ENCODE measurements around the gene LCORL.
"Not testable (repeated sequence)": the region's sequence is repeated elsewhere in the genome, so short reads cannot be mapped to it uniquely, and the experiment has no call there.

Gene LCORL

GRCh38 chr4:17924189-17924588, 97.4 kb downstream of the LCORL start:
- DNase-seq = no peak

GRCh38 chr4:17921451-17921850, 100.1 kb downstream of the LCORL start:
- DNase-seq = no peak

DNA sequence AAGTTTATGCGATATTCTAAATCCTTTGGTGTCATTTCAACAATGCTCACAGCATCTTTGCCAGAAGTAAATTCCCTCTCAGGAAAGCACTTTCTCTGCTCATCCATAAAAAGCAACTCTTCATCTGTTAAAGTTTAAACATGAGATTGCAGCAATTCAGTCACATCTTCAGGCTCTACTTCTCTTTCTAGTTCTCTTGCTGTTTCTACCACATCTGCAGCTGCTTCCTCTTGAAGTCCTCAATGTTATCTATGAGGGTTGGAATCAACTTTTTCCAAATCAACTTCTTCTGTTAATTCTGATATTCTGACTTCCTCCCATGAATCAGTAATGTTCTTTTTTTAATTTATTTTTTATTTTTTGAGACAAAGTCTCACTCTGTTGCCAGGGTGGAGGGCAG, 100.9 kb downstream of the LCORL start:
- no peak for DNase-seq

- no peak for DNase-seq
These were observed 106.1 kb downstream of the LCORL start for GRCh38 chr4:17915439-17915838.

- no peak for DNase-seq
These were observed 109.5 kb downstream of the LCORL start for GRCh38 chr4:17912011-17912410.

- DNase-seq = no peak
These were observed 109.9 kb downstream of the LCORL start for GRCh38 chr4:17911608-17912007.

- DNase-seq = no peak
These were observed 123.0 kb downstream of the LCORL start for GRCh38 chr4:17898553-17899055.

DNA sequence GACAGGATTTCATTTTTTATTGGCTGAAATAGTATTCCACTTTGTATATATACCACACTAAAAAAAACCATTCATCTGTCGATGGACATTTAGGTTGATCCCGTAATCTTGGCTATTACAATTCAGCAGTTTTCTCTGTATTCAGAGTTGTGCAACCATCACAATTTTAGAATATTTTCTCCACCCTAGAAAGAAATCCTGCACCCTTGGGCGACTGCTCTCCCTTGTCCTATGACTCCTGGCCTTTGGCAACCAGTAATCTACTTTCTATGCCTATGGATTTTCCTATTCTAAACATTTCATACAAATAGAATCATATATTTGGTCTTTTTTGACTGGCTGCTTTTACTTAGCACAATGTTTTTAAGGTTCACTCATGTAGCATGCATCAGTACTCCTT, 126.1 kb downstream of the LCORL start:
- DNase-seq = no peak

- no peak for DNase-seq
These were observed 127.1 kb downstream of the LCORL start for GRCh38 chr4:17894421-17894820.

DNA sequence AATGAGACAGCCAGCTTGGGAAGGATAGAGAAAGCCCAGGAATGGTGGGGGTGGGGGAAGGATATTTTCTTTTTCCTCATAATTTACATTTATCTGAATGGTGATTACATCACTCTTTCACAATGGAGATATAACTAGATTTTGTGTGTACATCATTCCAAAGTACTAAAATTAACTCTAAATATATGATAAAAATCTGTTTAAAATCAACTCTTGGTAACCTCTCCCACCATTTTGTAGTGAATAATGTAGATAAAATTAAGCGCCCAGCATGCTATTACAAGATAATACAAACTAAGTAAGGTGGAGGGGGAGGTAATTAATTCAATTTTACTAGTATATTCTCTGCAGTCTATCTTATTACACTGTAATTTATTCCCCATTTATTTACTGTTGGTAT, 131.9 kb downstream of the LCORL start:
- DNase-seq = no peak

DNA sequence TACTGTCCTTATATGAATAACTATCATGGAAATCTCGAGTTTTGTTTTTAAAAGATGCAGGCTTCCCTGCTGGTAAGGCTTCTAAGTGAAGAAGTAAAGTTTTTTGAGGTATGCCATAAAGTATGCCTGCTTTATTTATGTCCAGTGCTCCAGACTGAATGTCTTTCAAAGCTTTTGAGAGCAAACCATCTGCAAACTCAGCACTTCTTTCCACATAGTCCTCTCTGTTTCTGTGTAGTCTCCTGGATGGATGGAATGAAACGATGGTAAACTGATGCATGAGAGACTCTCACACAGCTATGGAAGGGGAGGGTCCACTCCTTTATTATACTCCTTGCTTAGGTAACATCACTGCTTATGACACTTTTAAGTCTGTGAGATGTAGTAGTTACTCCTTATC, 137.0 kb downstream of the LCORL start:
- no peak for DNase-seq

DNA sequence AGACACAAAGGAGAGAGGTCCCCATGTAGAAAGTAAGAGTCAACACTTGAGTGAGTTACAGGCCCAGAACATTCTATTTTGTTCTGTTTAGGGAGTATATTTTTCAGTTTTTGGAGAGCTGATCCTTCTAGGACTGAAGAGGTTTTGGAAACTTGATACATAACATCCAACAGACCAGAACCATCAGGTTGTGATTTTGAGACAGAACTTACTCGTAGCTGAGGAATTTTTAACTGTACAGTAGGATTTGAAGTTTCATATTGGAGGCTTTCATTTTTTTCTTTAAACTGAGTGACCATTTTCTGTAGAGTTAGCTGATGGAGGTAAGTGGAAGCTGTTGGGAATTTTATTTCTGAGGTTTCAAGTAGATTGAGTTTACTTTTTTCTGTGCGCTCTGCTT, 137.5 kb downstream of the LCORL start:
- no peak for DNase-seq

GRCh38 chr4:17877661-17878060, 143.9 kb downstream of the LCORL start:
- DNase-seq = no peak

DNA sequence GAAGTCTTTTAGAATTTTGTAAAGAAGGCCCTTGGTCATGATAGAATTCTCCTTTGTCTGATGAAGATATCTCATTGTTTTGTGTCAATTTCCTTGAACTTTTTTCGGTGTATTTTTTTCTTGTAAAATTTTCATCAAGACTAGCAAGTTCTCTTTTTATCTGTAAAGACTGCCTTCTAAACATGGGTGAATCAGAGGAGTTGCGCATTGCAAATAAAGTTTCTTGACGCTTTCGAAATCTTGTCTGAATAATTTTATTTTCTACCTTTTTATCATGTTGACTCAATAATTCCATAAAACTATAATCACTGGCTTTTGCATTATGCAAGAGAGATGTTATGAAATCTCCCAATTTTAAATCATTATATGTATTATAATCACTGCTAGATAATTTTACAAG, 144.6 kb downstream of the LCORL start:
- DNase-seq = no peak

DNA sequence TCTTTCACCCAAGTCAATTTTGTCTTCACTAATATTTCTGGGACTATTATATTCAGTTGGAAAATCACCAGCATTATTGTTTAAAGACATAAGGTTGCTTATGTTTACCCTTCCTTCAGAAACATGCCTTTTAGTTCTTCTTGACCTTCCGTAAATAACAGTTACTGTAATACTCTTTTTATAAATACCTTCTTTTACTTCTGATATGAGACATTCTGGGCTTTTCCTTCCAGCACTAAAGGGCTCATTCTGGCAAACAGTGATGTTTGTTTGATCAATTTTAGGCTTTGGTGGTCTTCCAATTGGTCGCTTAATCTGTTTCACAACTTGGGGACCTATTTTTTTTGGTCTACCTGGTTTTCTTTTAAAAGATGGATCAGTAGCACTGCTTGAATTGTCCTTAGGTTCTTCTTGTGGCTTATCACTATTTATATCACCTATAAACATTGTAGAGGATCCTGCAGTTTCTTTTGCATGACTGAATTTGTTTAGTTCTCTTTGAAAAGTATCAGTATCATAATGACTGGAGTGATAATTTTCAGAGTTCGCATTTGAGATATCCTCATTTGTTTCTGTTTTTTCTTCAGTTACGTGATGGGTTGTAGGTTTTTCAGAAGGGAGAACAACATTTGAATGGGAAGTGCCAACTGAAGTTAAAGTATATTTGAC, 146.0 kb downstream of the LCORL start:
- DNase-seq = no peak

DNA sequence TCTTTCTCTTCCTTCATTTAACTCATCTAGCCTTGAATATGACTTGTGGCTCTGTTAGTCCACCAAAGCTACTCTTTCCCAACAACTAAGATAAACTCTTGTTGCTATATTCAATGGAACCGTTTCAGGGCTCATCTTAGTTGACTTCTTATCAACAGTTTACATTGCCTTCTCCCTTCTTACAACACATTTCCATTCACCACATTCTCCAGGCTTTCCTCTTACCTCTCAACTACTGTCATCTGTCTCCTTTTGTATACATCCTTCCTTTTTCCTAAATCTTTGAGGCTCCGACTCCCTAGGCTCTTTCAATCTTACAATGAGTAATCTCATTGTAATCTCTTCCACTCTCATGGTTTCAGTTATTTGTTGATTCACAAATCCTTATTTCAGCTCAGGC, 152.2 kb downstream of the LCORL start:
- DNase-seq = no peak

DNA sequence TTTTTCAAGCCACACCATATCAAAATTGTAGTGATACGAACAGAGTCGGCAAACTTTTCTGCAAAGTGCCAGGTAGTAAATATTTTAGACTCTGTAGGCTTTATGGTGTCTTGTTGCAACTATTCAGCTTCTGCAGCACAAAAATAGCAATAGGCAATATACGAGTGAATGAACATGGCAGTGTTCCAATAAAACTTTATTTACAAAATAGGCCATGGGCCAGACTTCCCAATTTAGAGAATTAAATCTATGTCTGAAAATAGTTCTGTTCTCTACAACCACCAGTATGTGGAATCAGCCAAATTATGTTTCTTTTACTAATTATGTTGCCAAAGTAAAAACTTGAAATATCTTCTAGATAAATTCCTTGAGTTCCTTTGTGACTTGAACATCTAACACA, 154.3 kb downstream of the LCORL start:
- DNase-seq = no peak

DNA sequence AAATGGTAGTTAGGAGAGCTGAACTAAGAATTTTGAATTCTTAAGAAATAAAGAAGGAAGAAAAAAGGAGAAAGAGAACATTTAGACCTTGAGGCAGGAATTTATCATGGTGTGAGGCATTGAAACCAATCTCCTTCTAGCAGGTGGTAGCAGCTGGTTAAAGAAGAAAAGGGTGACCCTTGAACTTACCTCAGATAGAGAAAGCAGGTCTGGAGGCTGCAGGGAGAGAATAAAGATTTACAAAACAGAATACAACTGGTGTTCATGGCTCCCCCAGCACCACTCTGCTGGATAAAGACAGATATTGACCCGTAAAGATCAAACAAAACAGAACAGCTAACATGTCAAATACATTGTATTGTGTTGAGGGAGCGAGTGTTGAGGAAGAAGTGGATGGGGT, 154.7 kb downstream of the LCORL start:
- no peak for DNase-seq

GRCh38 chr4:17865866-17866363, 155.6 kb downstream of the LCORL start:
- DNase-seq = no peak

- not testable (repeated sequence) for DNase-seq
These were observed 159.6 kb downstream of the LCORL start for GRCh38 chr4:17861906-17862305.

GRCh38 chr4:17859793-17860406, 161.7 kb downstream of the LCORL start:
- no peak for DNase-seq

DNA sequence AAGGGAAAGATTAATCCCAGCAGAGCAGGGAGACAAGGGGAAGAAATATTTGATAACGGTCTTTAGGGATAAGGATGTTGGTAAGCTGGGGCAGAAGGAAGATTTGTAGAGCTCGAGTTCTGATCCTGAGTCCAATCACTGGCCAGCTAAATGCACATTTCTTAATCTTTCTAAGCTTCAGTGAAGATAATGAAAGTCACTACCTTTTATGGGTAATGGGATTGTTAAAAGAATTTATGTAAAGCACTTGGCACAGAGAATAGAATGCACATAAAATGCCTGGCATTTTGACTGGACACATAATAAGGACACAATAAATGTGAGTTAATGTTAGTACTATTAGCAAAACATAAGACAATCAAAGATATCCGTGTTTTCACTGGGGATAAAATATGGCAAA, 167.5 kb downstream of the LCORL start:
- DNase-seq = no peak

GRCh38 chr4:17851959-17852358, 169.6 kb downstream of the LCORL start:
- DNase-seq = no peak

DNA sequence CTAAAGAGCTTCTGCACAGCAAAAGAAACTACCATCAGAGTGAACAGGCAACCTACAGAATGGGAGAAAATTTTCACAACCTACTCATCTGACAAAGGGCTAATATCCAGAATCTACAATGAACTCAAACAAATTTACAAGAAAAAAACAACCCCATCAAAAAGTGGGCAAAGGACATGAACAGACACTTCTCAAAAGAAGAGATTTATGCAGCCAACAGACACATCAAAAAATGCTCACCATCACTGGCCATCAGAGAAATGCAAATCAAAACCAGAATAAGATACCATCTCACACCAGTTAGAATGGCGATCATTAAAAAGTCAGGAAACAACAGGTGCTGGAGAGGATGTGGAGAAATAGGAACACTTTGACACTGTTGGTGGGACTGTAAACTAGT, 171.3 kb downstream of the LCORL start:
- not testable (repeated sequence) for DNase-seq

DNA sequence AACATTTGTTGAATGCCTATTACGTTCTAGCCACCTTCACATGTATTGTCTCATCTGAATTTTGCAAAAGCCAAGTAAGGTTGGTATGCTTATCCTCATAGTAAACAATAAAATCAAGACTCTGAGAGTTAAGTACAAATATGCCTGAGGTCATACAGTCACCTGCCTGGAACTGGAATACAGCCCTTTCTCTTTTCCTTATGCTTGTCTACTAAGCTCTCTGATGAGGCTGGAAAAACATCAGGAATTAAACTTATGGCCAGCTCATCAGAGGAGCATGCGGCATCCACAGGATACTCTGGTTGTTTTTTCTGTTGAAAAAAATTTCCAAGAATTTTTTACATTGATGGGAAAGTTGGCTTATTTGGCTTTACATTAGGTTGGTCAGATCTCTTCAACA, 175.3 kb downstream of the LCORL start:
- DNase-seq = no peak

Measured in CD4-positive, alpha-beta T cell treated with Interferon alpha-2 for 1 hour (primary cell).